ENCODE results near the gene PRND. TPM values are rescaled to one million over a fixed set of nuclear protein-coding genes. Genes with fewer than 3 reads are reported as not detected.

PRND gene
- total RNA-seq, 1 experiment from 2014 or later = 0.04 TPM

DNA sequence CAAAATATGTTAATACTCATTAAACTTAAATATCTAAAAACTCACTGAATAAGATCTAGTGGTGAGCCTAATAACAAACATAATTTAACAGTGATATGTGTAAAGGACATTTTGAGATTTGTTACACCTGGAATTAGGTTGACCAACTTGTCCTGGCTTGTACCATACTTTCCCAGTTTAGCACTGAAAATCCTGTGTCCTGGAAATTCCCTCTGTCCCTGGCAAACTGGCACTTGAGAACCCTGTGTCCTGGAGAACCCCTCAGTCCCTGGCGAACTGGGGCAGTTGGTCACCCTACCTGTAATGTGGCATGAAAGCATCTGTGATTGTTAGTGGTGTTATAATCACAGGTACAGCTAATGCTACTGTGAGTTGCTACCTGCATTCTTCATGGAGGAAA is 6.9 kb upstream of the PRND start:
- Histone ChIP-seq H3K79me2 (ENCODE audit: insufficient read depth, low read length) (no peaks in the 10 kb centered on the region), H3K23ac (ENCODE audit: insufficient read length, low read depth, low read length) (no peak overlapping the region), H3K79me1 (ENCODE audit: insufficient read depth, low read depth, low read length, poor library complexity, severe bottlenecking) (no peaks in the 10 kb centered on the region), H3K4me1 (ENCODE audit: insufficient read depth, low read length) (no peaks in the 10 kb centered on the region), H4K8ac (replicated peaks; ENCODE audit: insufficient read length, low read depth, low read length) (no peak overlapping the region), H3K9me3 (ENCODE audit: control insufficient read depth, low read depth, low read length) (no peaks in the 10 kb centered on the region), H3K4ac (ENCODE audit: low read depth, low read length) (no peak overlapping the region), H3T11ph (ENCODE audit: low read length) (no peak overlapping the region), H3K9ac (ENCODE audit: extremely low read depth, insufficient read length, low read length) (no peak overlapping the region), H4K20me1 (ENCODE audit: control insufficient read depth, insufficient read depth, insufficient read length) (no peaks in the 10 kb centered on the region), H2BK12ac (ENCODE audit: insufficient read length, low read depth, low read length) (no peak overlapping the region), H3K27me3 (ENCODE audit: insufficient read depth, low read length) (no peaks in the 10 kb centered on the region), H3K14ac (ENCODE audit: insufficient read depth, low read length) (no peak overlapping the region), H2BK15ac (ENCODE audit: low read depth, low read length) (no peak overlapping the region), H2BK20ac (ENCODE audit: low read depth, low read length, poor library complexity, severe bottlenecking) (no peak overlapping the region), H3K27ac (ENCODE audit: insufficient read length, low read depth, low read length) (no peak overlapping the region), H3K23me2 (ENCODE audit: insufficient read length, low read depth, low read length, poor library complexity, severe bottlenecking) (no peaks in the 10 kb centered on the region), H4K91ac (ENCODE audit: insufficient read length, low read depth, low read length) (no peak overlapping the region), H3K18ac (ENCODE audit: insufficient read length, low read depth, low read length) (no peak overlapping the region), H2AFZ (ENCODE audit: low read length) (no peak overlapping the region), H2AK5ac (ENCODE audit: insufficient read length, low read length) (no peak overlapping the region), H2BK120ac (ENCODE audit: low read depth, low read length, poor library complexity, severe bottlenecking) (no peak overlapping the region), H4K5ac (ENCODE audit: insufficient read length, low read depth, low read length) (no peak overlapping the region), H3K56ac (ENCODE audit: insufficient read length, low read depth, low read length) (no peak overlapping the region), H2BK5ac (ENCODE audit: insufficient read length, low read length) (no peak overlapping the region), H3K4me2 (ENCODE audit: insufficient read depth, insufficient read length, low read length) (no peak overlapping the region)
- H3K9me3 Mint-ChIP-seq = peaks cover 0 to 3% of the 10 kb centered on the region in 2 experiments; a peak in 2 of 5 replicates
- H3K4me1 Mint-ChIP-seq = peaks cover 11 to 16% of the 10 kb centered on the region in 2 experiments
- no peak overlapping the region for H3K4me3 Mint-ChIP-seq
- H3K27me3 Mint-ChIP-seq (ENCODE audit: low read depth) = peaks cover 2% of the 10 kb centered on the region
- no peak for DNase-seq
- no peak for TF ChIP-seq CTCF (conservative IDR thresholded peaks at IDR 0.05)
- no CpG with 5 or more reads among the region's 1 CpG for WGBS (ENCODE audit: extremely low coverage, insufficient read length, low lambda C conversion rate)
- no peaks in the 10 kb centered on the region; a peak in 1 of 7 replicates for H3K36me3 Mint-ChIP-seq (ENCODE audit: insufficient read depth in 1 of 3, low read depth in 3 of 3)
- no peak overlapping the region for H3K27ac Mint-ChIP-seq
